Liver (tissue), 9 donors: ENCODE data around the gene COPG2. TPM values are rescaled to one million over a fixed set of nuclear protein-coding genes. Genes with fewer than 3 reads are reported as not detected.

Source experiments
- DNase-seq: peaks from one replicate; pipeline ENCODE4 v3.0.0-alpha.2; 2017; ENCODE audit warnings: low spot score
- H3K27ac ChIP-seq, 2 donors: one replicate each; pipeline ENCODE4 v1.7.0; 2013; ENCODE audit warnings: inconsistent platforms in 2 of 2, low read length in 2 of 2, control low read depth in 1 of 2, low read depth in 1 of 2, mild to moderate bottlenecking in 1 of 2
- H3K27me3 ChIP-seq, 4 donors: one replicate each; pipeline versions ENCODE4 v1.6.1 to v1.7.0; 2013; ENCODE audit warnings: low read length in 3 of 4, inconsistent platforms in 1 of 4, mild to moderate bottlenecking in 1 of 4, moderate library complexity in 1 of 4; ENCODE audit not compliant: control insufficient read depth in 4 of 4, insufficient read depth in 4 of 4
- H3K36me3 ChIP-seq, 4 donors: one replicate each; pipeline versions ENCODE4 v1.6.1 to v1.7.0; 2013; ENCODE audit warnings: low read length in 3 of 4, mild to moderate bottlenecking in 3 of 4, low read depth in 1 of 4, moderate library complexity in 1 of 4; ENCODE audit not compliant: control insufficient read depth in 4 of 4, insufficient read depth in 3 of 4
- H3K4me1 ChIP-seq, 4 donors: one replicate each; pipeline versions ENCODE4 v1.6.1 to v1.7.0; 2013; ENCODE audit warnings: low read length in 3 of 4, mild to moderate bottlenecking in 3 of 4, moderate library complexity in 1 of 4; ENCODE audit not compliant: control insufficient read depth in 4 of 4, insufficient read depth in 4 of 4
- H3K4me3 ChIP-seq, 3 donors: one replicate each; pipeline versions ENCODE4 v1.6.1 to v1.7.0; 2013; ENCODE audit warnings: low read length in 3 of 3, control low read depth in 1 of 3, low read depth in 1 of 3, mild to moderate bottlenecking in 1 of 3
- H3K9ac ChIP-seq, 2 donors: one replicate each; pipeline ENCODE4 v1.7.0; 2013; ENCODE audit warnings: low read length in 2 of 2, mild to moderate bottlenecking in 2 of 2, moderate library complexity in 2 of 2, control low read depth in 1 of 2, low read depth in 1 of 2
- H3K9me3 ChIP-seq, 4 donors: one replicate each; pipeline versions ENCODE4 v1.6.1 to v1.7.0; 2013; ENCODE audit warnings: low read length in 3 of 4; ENCODE audit not compliant: control insufficient read depth in 4 of 4
- CTCF ChIP-seq: fragments of 150-350 bp; IDR thresholded peaks from 2 replicates; pipeline ENCODE4 v1.5.1; 2017; ENCODE audit warnings: improper control_type of control experiment, low read depth, low read length; ENCODE audit not compliant: missing input control
- EGR1 ChIP-seq, 2 donors: IDR thresholded peaks; 2 replicates each; pipeline ENCODE4 v1.6.1; 2016 to 2018; ENCODE audit warnings: antibody characterized with exemption in 2 of 2, low read depth in 2 of 2
- FOXA1 ChIP-seq: IDR thresholded peaks from 2 replicates; pipeline ENCODE4 v1.6.1; 2016; ENCODE audit warnings: antibody characterized with exemption
- FOXA2 ChIP-seq: IDR thresholded peaks from 2 replicates; pipeline ENCODE4 v1.6.1; 2016; ENCODE audit warnings: antibody characterized with exemption
- GABPA ChIP-seq, 2 donors: IDR thresholded peaks in 1 of 2; conservative IDR thresholded peaks in 1 of 2; 2 replicates each; pipeline ENCODE4 v1.6.1; 2016; ENCODE audit warnings: antibody characterized with exemption in 2 of 2, mild to moderate bottlenecking in 1 of 2, moderate library complexity in 1 of 2
- HNF4A ChIP-seq, 2 donors: conservative IDR thresholded peaks; 2 replicates each; pipeline ENCODE4 v1.6.1; 2016; ENCODE audit warnings: antibody characterized with exemption in 2 of 2, mild to moderate bottlenecking in 2 of 2
- HNF4G ChIP-seq: IDR thresholded peaks from 2 replicates; pipeline ENCODE4 v1.6.1; 2016; ENCODE audit warnings: antibody characterized with exemption
- JUND ChIP-seq, 2 donors: IDR thresholded peaks; 2 replicates each; pipeline ENCODE4 v1.6.1; 2016; ENCODE audit warnings: antibody characterized with exemption in 2 of 2
- MAX ChIP-seq: IDR thresholded peaks from 2 replicates; pipeline ENCODE4 v1.6.1; 2016; ENCODE audit warnings: antibody characterized with exemption
- NR2F2 ChIP-seq: IDR thresholded peaks from 2 replicates; pipeline ENCODE4 v1.6.1; 2016; ENCODE audit warnings: antibody characterized with exemption
- RAD21 ChIP-seq, 2 donors: IDR thresholded peaks; 2 replicates each; pipeline ENCODE4 v1.6.1; 2016; ENCODE audit warnings: antibody characterized with exemption in 2 of 2, mild to moderate bottlenecking in 2 of 2
- RXRA ChIP-seq, 2 donors: IDR thresholded peaks; 2 replicates each; pipeline ENCODE4 v1.6.1; 2017 to 2018; ENCODE audit warnings: antibody characterized with exemption in 2 of 2, mild to moderate bottlenecking in 1 of 2
- SP1 ChIP-seq: IDR thresholded peaks from 2 replicates; pipeline ENCODE4 v1.6.1; 2018; ENCODE audit warnings: antibody characterized with exemption, mild to moderate bottlenecking
- TAF1 ChIP-seq: conservative IDR thresholded peaks from 2 replicates; pipeline ENCODE4 v1.6.1; 2016; ENCODE audit warnings: antibody characterized with exemption, mild to moderate bottlenecking
- YY1 ChIP-seq: IDR thresholded peaks from 2 replicates; pipeline ENCODE4 v1.6.1; 2016; ENCODE audit warnings: antibody characterized with exemption, mild to moderate bottlenecking
- WGBS: extraction: QIAGEN DNeasy Blood & Tissue Kit; methylation state at CpG from one replicate; pipeline ENCODE4 v1.1.7; 2013; 5-methylcytosine and 5-hydroxymethylcytosine counted together
- polyA plus RNA-seq, 2 donors: library from polyadenylated mRNA; stranded (reverse) in 1 of 2; unstranded in 1 of 2; fragments of 200-250 nt in 1 of 2; fragments of >200 nt in 1 of 2; fragmentation: Nextera tagmentation in 1 of 2; extraction: Ambion mirVana in 1 of 2; gene quantifications; one replicate each; pipeline versions ENCODE4 v1.2.1 to v1.2.3, GENCODE V29; 2013 to 2015
- total RNA-seq, 2 donors: library from RNA; depleted of rRNA; stranded (reverse); fragments of >200 nt; gene quantifications; one replicate each; pipeline ENCODE4 v1.2.3, GENCODE V29; 2014
- TF ChIP-seq, protein P1 (sequence below): IDR thresholded peaks from 2 replicates; pipeline ENCODE4 v1.6.1; 2016; ENCODE audit warnings: antibody characterized with exemption, mild to moderate bottlenecking
- TF ChIP-seq, protein P2 (sequence below): IDR thresholded peaks from 2 replicates; pipeline ENCODE4 v1.6.1; 2016; ENCODE audit warnings: antibody characterized with exemption
- TF ChIP-seq, protein P3 (sequence below): IDR thresholded peaks from 2 replicates; pipeline ENCODE4 v1.6.1; 2016; ENCODE audit warnings: antibody characterized with exemption
- donor health status: healthy.
- donor health status: healthy.
- donor health status: healthy.
- donor health status: healthy.
- donor health status: healthy.

COPG2 gene
- total and polyA plus RNA-seq, 4 donors, result 0.99 to 10.3 (median 4.7) TPM

DNA sequence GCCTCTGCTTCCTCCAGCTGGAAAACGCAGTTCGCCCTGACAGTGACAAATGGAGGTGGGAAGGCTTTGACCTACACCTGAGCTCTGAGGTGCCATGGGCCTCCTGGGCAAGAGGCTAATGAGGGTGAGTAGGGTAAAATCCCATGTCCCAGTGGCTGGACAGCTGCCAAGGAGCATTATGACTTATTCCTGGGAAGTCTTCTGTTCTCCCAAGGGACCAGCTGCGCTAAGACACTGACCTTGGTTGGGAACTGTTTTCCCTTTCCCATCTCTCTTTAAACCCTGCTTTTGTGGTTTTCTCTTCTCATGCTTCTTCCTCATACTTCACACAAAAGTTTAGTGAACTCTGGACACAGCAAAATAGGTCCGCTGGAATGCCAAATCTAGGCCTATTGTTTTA lies 72.6 kb downstream of the COPG2 start:
- Histone ChIP-seq H3K4me3 (no peak overlapping the region), H3K27me3 (no peaks in the 10 kb centered on the region), H3K9ac (no peak overlapping the region), H3K9me3 (no peaks in the 10 kb centered on the region), H3K4me1 (no peaks in the 10 kb centered on the region), H3K36me3 (peaks cover 0 to 4% (median 0%) of the 10 kb centered on the region in 4 donors), H3K27ac (no peak overlapping the region)
- DNase-seq, result no peak
- 95% methylated on average over 4 of the region's 4 CpGs for WGBS
- TF ChIP-seq YY1 (no peak), EGR1 (IDR thresholded peaks at IDR 0.05; ENCODE audit: low read depth in 2 of 2) (no peak), JUND (IDR thresholded peaks at IDR 0.05) (no peak), RAD21 (IDR thresholded peaks at IDR 0.05) (no peak), MAX (no peak), HNF4G (no peak), RXRA (IDR thresholded peaks at IDR 0.05) (no peak), FOXA2 (no peak), CTCF (no peak), FOXA1 (no peak), HNF4A (conservative IDR thresholded peaks at IDR 0.05) (no peak), GABPA (IDR thresholded peaks at IDR 0.05 in 1 of 2, conservative IDR thresholded peaks at IDR 0.05 in 1 of 2) (no peak), SP1 (no peak), TAF1 (no peak), NR2F2 (no peak)
- TF ChIP-seq, protein P1, sequence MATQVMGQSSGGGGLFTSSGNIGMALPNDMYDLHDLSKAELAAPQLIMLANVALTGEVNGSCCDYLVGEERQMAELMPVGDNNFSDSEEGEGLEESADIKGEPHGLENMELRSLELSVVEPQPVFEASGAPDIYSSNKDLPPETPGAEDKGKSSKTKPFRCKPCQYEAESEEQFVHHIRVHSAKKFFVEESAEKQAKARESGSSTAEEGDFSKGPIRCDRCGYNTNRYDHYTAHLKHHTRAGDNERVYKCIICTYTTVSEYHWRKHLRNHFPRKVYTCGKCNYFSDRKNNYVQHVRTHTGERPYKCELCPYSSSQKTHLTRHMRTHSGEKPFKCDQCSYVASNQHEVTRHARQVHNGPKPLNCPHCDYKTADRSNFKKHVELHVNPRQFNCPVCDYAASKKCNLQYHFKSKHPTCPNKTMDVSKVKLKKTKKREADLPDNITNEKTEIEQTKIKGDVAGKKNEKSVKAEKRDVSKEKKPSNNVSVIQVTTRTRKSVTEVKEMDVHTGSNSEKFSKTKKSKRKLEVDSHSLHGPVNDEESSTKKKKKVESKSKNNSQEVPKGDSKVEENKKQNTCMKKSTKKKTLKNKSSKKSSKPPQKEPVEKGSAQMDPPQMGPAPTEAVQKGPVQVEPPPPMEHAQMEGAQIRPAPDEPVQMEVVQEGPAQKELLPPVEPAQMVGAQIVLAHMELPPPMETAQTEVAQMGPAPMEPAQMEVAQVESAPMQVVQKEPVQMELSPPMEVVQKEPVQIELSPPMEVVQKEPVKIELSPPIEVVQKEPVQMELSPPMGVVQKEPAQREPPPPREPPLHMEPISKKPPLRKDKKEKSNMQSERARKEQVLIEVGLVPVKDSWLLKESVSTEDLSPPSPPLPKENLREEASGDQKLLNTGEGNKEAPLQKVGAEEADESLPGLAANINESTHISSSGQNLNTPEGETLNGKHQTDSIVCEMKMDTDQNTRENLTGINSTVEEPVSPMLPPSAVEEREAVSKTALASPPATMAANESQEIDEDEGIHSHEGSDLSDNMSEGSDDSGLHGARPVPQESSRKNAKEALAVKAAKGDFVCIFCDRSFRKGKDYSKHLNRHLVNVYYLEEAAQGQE, result no peak
- TF ChIP-seq, protein P2, sequence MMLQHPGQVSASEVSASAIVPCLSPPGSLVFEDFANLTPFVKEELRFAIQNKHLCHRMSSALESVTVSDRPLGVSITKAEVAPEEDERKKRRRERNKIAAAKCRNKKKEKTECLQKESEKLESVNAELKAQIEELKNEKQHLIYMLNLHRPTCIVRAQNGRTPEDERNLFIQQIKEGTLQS, result no peak
- TF ChIP-seq, protein P3, sequence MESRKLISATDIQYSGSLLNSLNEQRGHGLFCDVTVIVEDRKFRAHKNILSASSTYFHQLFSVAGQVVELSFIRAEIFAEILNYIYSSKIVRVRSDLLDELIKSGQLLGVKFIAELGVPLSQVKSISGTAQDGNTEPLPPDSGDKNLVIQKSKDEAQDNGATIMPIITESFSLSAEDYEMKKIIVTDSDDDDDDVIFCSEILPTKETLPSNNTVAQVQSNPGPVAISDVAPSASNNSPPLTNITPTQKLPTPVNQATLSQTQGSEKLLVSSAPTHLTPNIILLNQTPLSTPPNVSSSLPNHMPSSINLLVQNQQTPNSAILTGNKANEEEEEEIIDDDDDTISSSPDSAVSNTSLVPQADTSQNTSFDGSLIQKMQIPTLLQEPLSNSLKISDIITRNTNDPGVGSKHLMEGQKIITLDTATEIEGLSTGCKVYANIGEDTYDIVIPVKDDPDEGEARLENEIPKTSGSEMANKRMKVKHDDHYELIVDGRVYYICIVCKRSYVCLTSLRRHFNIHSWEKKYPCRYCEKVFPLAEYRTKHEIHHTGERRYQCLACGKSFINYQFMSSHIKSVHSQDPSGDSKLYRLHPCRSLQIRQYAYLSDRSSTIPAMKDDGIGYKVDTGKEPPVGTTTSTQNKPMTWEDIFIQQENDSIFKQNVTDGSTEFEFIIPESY, result no peak
